A673 (cell line): ENCODE measurements around the gene CDH18. TPM values are rescaled to one million over a fixed set of nuclear protein-coding genes. Genes with fewer than 3 reads are reported as not detected.

Experiments
- BruUV-seq: library from RNA; stranded (reverse); fragments of 400-500 nt; replicated peaks from 2 replicates; lab custom pipeline; 2021; lab: Mats Ljungman, UMichigan
- CTCF ChIA-PET: fragments of 300-600 bp; sonication (Branson Sonifier 250); formaldehyde crosslinking; loops from one replicate; lab custom pipeline; 2022; ENCODE audit warnings: antibody characterized with exemption; lab: Charles Lee
- POLR2A ChIA-PET: fragments of 300-600 bp; sonication (Branson Sonifier 250); formaldehyde crosslinking; loops from one replicate; lab custom pipeline; 2022; ENCODE audit warnings: antibody characterized with exemption; ENCODE audit not compliant: low non-redundant PET; lab: Charles Lee
- DNase-seq: peaks from one replicate; pipeline ENCODE4 v3.0.0-alpha.2; 2015; ENCODE audit warnings: low spot score
- H3K27ac ChIP-seq: fragments of 200-600 bp; sonication (generic); 2 replicates; pipeline ENCODE4 v1.5.1; 2016; ENCODE audit warnings: mixed run types, low read depth, mild to moderate bottlenecking, mixed read lengths, antibody characterized with exemption, low read length; ENCODE audit not compliant: poor library complexity, severe bottlenecking
- H3K27me3 ChIP-seq: fragments of 200-600 bp; sonication (generic); replicated peaks from 2 replicates; pipeline ENCODE4 v1.6.1; 2017; ENCODE audit warnings: mixed run types, low read depth, mild to moderate bottlenecking, mixed read lengths, antibody characterized with exemption, low read length; ENCODE audit not compliant: insufficient read depth, poor library complexity
- H3K36me3 ChIP-seq: fragments of 200-600 bp; sonication (generic); 2 replicates; pipeline ENCODE4 v1.6.1; 2016; ENCODE audit warnings: mixed run types, mild to moderate bottlenecking, mixed read lengths, antibody characterized with exemption, low read length; ENCODE audit not compliant: insufficient read depth, poor library complexity, severe bottlenecking
- H3K4me1 ChIP-seq: fragments of 200-600 bp; sonication (generic); 2 replicates; pipeline ENCODE4 v1.6.1; 2017; ENCODE audit warnings: mixed run types, mild to moderate bottlenecking, mixed read lengths, antibody characterized with exemption, low read length; ENCODE audit not compliant: insufficient read depth, poor library complexity, severe bottlenecking
- H3K4me3 ChIP-seq: fragments of 200-600 bp; sonication (generic); 2 replicates; pipeline ENCODE4 v1.5.1; 2016; ENCODE audit warnings: low read depth, mixed run types, mild to moderate bottlenecking, mixed read lengths, low read length; ENCODE audit not compliant: poor library complexity, severe bottlenecking
- H3K9me3 ChIP-seq: fragments of 200-600 bp; sonication (generic); 2 replicates; pipeline ENCODE4 v1.6.1; 2016; ENCODE audit warnings: mixed run types, low read depth, mild to moderate bottlenecking, mixed read lengths, antibody characterized with exemption, low read length; ENCODE audit not compliant: poor library complexity, severe bottlenecking
- CTCF ChIP-seq: fragments of 300-800, 200-600 bp; sonication (generic); conservative IDR thresholded peaks from 2 replicates; pipeline ENCODE4 v1.5.1; 2017; ENCODE audit warnings: low read depth, mild to moderate bottlenecking, antibody characterized with exemption, low read length, moderate library complexity, mixed read lengths
- EZH2 ChIP-seq: fragments of 200-600 bp; sonication (generic); IDR thresholded peaks from 2 replicates; pipeline ENCODE4 v1.6.1; 2017; ENCODE audit warnings: borderline replicate concordance, low read depth, mild to moderate bottlenecking, mixed read lengths, antibody characterized with exemption, low read length; ENCODE audit not compliant: poor library complexity, severe bottlenecking
- intact Hi-C: fragments of 100-400 bp; cut with micrococcal nuclease; formaldehyde crosslinking; loops from one replicate; pipeline ENCODE4 v1.10.0; 2022; ENCODE audit not compliant: unreplicated experiment
- total RNA-seq: library from RNA; stranded (reverse); gene quantifications from 2 replicates; pipeline ENCODE4 v1.2.3, GENCODE V29; 2021

CDH18 gene
- total RNA-seq, 1 experiment from 2014 or later, result not detected

- no TSS peak for BruUV-seq
- no peak for DNase-seq
- Histone ChIP-seq H3K4me3 (no peak overlapping the region), H3K9me3 (no peaks in the 10 kb centered on the region), H3K4me1 (no peaks in the 10 kb centered on the region), H3K36me3 (no peaks in the 10 kb centered on the region), H3K27me3 (no peaks in the 10 kb centered on the region), H3K27ac (no peak overlapping the region)
- TF ChIP-seq EZH2 (no peak), CTCF (no peak)
- CTCF ChIA-PET, result no interaction called here
- intact Hi-C loops, result no loop called here
- POLR2A ChIA-PET, result no interaction called here
Measured at GRCh38 chr5:19904766-19905165, 83.2 kb downstream of the CDH18 start.

- CTCF ChIA-PET, result no interaction called here
- Histone ChIP-seq H3K9me3 (no peaks in the 10 kb centered on the region), H3K27me3 (no peaks in the 10 kb centered on the region), H3K4me1 (no peaks in the 10 kb centered on the region), H3K36me3 (no peaks in the 10 kb centered on the region), H3K4me3 (no peak overlapping the region), H3K27ac (no peak overlapping the region)
- no TSS peak for BruUV-seq
- TF ChIP-seq EZH2 (no peak), CTCF (no peak)
- intact Hi-C loops, result no loop called here
- POLR2A ChIA-PET, result no interaction called here
- no peak for DNase-seq
Measured at GRCh38 chr5:19903611-19904010, 84.4 kb downstream of the CDH18 start.

- TF ChIP-seq EZH2 (no peak), CTCF (no peak)
- BruUV-seq, result no TSS peak
- H3K4me3 ChIP-seq, result no peak overlapping the region
- ChIA-PET CTCF (no interaction called here), POLR2A (no interaction called here)
- no peaks in the 10 kb centered on the region for H3K9me3 ChIP-seq
- intact Hi-C loops, result no loop called here
- DNase-seq, result no peak
- no peaks in the 10 kb centered on the region for H3K27me3 ChIP-seq
- H3K36me3 ChIP-seq, result no peaks in the 10 kb centered on the region
- no peaks in the 10 kb centered on the region for H3K4me1 ChIP-seq
- no peak overlapping the region for H3K27ac ChIP-seq
Measured at GRCh38 chr5:19902316-19902934, 85.6 kb downstream of the CDH18 start.
